GM12892 (cell line): Measurements from ENCODE around the gene TENT4A.

Experiments
- DNase-seq: peaks from one replicate; pipeline ENCODE4 v3.0.0; 2011; ENCODE audit not compliant: insufficient read length
- FAIRE-seq: peaks from 2 replicates; lab custom pipeline; 2011; peaks lifted over from hg19 to GRCh38; lab: Jason Lieb, UNC
- POLR2A ChIP-seq: IDR thresholded peaks from 2 replicates; pipeline ENCODE4 v1.6.1; 2011; ENCODE audit warnings: low read depth, low read length, control low read depth
- POLR2AphosphoS5 ChIP-seq: IDR thresholded peaks from 2 replicates; pipeline ENCODE4 v1.6.1; 2011; ENCODE audit warnings: low read depth, low read length, control low read depth
- TAF1 ChIP-seq: IDR thresholded peaks from 2 replicates; pipeline ENCODE4 v1.6.1; 2011; ENCODE audit warnings: low read depth, mild to moderate bottlenecking, control low read depth, low read length, borderline replicate concordance

The TENT4A gene

DNA sequence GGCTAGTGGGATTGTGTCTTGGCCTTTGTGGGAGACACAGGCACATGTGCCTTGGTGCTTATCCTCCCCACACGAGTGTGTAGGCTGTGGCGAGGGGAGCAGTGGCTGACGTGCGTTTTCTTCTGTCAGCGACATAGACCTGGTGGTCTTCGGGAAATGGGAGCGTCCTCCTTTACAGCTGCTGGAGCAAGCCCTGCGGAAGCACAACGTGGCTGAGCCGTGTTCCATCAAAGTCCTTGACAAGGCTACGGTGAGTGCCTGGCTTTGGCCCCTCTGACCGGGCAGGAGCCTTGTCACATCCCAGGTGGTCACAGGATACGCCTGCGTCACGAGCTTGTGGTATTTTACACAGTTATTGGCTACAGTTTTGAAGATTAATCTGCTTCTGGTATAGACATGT, 26.4 kb downstream of the TENT4A start:
- TF ChIP-seq TAF1 = no peak
- no peak for TF ChIP-seq POLR2AphosphoS5
- TF ChIP-seq POLR2A = no peak
- no peak for DNase-seq
- FAIRE-seq = no peak

DNA sequence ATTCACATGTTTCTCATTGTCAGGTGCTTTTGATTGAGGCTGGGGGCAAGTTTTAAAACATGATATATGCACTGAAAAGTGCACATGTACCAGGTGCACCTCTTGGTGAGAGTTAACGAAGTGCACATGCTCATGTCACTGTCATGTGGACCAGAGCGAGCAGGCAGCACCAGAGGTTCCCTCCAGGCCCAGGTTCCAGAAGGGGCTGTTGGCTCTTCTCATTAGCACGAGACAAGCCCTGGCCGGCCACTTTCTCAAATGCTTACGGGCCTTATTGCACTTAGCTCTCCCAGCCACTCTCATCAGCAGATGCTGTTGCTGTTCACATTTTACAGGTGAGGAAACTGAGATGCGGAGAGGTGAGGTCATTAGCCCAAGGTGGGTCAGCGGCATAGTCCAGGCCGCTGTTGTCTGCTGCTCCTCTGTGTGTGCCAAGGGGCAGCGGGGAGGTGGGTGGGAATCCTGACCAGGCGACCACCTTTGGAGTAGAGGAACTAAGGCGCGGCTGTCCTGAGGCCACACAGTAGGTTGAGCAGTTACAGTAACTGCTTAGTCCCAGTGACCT, 27.4 kb downstream of the TENT4A start:
- no peak for TF ChIP-seq POLR2AphosphoS5
- no peak for TF ChIP-seq POLR2A
- no peak for TF ChIP-seq TAF1
- DNase-seq (no peak), FAIRE-seq (no peak)

- FAIRE-seq = no peak
These were observed 29.0 kb downstream of the TENT4A start for GRCh38 chr5:6742081-6742758.

GRCh38 chr5:6743161-6743560, 29.9 kb downstream of the TENT4A start:
- no peak for DNase-seq
- TF ChIP-seq POLR2AphosphoS5 = no peak
- no peak for TF ChIP-seq POLR2A
- no peak for TF ChIP-seq TAF1
- no peak for FAIRE-seq

More at GRCh38 chr5:6742081-6742758, 29.0 kb downstream of the TENT4A start:
- no peak for TF ChIP-seq POLR2AphosphoS5
- TF ChIP-seq TAF1 = no peak
- TF ChIP-seq POLR2A = no peak
- no peak for DNase-seq

GRCh38 chr5:6744841-6745705, 31.8 kb downstream of the TENT4A start:
- FAIRE-seq (no peak), DNase-seq (no peak)

DNA sequence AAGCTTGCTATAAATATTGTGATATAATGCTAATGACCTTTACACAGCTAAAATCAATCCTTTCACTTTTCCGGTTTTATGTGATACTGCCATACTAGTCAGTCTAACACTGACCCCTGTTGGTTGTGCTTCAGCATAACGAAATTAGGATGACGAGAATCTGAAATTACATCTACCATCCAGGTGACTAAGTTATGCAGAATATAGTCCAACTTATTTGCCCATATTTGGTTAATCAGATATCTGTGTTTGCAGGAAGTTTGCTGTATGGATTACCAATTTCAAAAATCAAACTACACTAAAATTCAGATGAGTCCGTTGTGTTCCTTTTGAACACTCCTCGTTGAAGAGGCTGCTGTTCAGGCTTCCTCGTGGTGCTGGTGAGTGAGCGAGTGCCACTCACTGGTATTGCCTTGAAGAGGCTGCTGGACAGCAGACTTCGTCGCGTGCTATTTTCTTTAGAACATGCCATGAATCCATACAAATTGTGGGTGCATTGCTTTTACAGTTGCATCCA, 32.5 kb downstream of the TENT4A start:
- TF ChIP-seq POLR2A = no peak
- TF ChIP-seq POLR2AphosphoS5 = no peak
- TF ChIP-seq TAF1 = no peak
- FAIRE-seq (no peak), DNase-seq (no peak)

More at GRCh38 chr5:6744841-6745705, 31.8 kb downstream of the TENT4A start:
- TF ChIP-seq TAF1 (no peak), POLR2AphosphoS5 (no peak; the same call in 1 of the 2 replicates), POLR2A (no peak)

DNA sequence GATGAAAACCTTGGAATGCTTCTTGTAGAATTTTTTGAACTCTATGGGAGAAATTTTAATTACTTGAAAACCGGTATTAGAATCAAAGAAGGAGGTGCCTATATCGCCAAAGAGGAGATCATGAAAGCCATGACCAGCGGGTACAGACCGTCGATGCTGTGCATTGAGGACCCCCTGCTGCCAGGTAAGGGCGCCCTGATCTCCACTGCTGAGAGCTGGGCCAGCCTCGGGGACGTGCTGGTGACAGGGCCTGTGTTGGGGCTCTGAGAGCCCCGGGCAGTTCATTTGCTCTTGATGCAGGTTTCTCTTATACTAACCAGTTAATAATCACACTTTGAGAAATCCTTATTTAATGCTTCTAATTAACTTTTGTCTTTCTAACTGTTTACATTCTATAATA, 33.0 kb downstream of the TENT4A start:
- TF ChIP-seq POLR2A (no peak), TAF1 (no peak), POLR2AphosphoS5 (no peak)
- FAIRE-seq (no peak), DNase-seq (no peak)

GRCh38 chr5:6747103-6747502, 33.9 kb downstream of the TENT4A start:
- DNase-seq = no peak
- TF ChIP-seq POLR2AphosphoS5 (no peak), POLR2A (no peak), TAF1 (no peak)
- FAIRE-seq = no peak

DNA sequence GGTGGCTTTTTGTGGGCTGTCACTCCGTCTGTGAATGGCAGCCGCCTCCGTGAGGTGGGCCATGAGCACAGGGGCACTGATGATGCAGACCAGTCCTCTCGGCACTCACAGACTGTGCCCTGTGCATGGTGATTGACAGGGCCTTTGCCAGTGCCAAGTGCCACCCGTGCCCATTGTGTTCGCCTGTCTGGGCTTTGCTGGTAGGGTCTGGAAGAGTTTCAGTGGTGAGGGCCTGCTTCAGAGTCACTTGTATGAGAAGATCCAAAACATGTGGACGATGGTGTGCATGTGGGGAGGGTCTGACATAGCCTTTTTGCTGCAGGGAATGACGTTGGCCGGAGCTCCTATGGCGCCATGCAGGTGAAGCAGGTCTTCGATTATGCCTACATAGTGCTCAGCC, 34.9 kb downstream of the TENT4A start:
- TF ChIP-seq POLR2AphosphoS5 (no peak), POLR2A (no peak), TAF1 (no peak)
- FAIRE-seq = no peak
- DNase-seq = no peak

DNA sequence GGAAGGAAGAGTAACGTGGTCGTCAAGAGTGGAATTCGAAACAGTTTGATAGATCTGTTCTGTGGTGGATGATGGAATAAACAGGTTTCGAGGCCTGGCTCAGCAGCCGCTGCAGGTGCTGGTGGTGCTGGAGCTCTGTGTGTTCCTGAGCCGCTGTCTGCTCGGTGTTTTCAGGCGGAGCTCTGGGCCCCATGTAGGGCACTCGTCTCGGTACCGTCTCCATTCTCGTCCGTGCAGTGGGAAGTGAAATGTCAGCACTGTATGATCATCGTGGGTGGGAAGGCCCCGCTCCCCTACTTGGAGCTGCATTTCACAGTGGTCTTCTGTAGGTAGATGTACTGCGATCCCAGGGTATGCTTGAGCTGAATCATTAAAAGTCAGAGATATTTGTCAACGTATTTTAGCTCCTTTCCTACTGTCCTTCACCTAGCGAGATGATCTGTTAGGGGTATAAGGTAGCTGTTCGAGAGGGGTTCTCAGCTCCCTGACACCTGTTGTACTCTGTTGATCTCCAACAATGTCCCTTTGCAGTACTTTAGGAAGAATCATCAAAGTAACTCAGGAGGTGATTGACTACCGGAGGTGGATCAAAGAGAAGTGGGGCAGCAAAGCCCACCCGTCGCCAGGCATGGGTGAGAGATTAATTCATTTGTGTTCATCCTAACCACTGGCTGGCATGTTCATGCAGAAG, 35.9 kb downstream of the TENT4A start:
- no peak for FAIRE-seq
- DNase-seq = no peak
- TF ChIP-seq TAF1 (no peak), POLR2A (no peak; the same call in 1 of the 2 replicates), POLR2AphosphoS5 (no peak)

GRCh38 chr5:6750142-6750840, 37.1 kb downstream of the TENT4A start:
- FAIRE-seq (no peak), DNase-seq (no peak)
- no peak for TF ChIP-seq POLR2AphosphoS5
- no peak for TF ChIP-seq TAF1
- TF ChIP-seq POLR2A = no peak
